ENCODE results near the gene CERS4.

The CERS4 gene

DNA sequence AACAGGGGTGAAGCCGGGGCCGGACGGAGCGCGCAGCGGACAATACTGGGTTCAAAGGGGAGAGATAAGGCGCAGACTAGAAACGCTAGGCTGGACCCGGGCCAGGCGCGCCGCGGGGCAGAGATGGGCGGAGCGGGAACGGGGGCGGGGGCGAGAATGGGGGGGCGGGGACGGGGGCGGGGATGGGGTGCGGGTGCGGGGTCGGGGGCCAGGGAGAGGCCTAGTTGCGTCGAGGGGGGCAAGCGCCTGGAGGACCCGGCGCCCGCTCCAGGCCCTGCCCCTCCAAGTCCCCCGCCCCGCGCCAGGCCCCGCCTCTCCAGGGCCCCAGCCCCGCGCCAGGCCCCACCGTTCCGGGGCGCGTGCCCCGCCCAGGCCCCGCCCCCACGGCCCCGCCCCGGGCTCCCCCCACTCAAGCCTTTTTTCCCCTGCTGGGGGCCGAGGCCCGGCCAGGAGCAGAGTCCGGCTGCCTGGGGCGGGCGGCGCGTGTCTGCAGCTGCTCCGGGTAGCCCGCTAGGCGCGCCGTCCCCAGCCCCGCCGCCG, at the start of gene CERS4:
CERS4 (plus strand) TSS at position 449 of the 540 bp plus-strand sequence. CDS start 41,707 bp downstream, outside the sequence.
- in situ Hi-C loops (cut with HindIII; ENCODE audit: low sequenced_read_pairs) = no loop called here
- no peak for DNase-seq (ENCODE audit: low read depth, low spot score)

DNA sequence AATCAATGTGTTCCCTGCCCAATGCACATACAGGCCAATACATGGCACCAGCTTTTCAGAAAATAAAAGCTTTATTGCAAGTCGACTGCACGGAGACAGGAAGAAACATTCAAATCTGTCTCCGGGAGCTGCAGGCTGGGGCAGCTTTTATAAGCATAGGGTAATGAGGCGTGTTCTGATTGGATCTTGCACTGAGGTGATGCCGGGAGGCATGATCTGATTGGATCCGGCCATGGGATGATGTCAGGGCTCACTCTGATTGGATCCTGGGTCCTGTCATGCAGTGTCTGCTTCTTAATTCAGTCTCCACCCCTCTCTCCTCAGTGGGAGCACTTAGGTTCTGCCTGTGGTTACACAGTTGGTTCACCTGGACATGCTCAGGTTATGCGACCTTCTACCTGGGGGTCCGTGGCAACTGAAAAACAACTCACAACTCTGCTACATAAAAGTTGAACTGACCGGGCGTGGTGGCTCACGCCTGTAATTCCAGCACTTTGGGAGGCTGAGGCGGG, 48.0 kb upstream of the CERS4 start:
- no peak overlapping the region for H3K4me3 ChIP-seq (ENCODE audit: low read depth, low read length)
- no peak for DNase-seq (ENCODE audit: low read depth, low spot score)
- TF ChIP-seq, protein P1, sequence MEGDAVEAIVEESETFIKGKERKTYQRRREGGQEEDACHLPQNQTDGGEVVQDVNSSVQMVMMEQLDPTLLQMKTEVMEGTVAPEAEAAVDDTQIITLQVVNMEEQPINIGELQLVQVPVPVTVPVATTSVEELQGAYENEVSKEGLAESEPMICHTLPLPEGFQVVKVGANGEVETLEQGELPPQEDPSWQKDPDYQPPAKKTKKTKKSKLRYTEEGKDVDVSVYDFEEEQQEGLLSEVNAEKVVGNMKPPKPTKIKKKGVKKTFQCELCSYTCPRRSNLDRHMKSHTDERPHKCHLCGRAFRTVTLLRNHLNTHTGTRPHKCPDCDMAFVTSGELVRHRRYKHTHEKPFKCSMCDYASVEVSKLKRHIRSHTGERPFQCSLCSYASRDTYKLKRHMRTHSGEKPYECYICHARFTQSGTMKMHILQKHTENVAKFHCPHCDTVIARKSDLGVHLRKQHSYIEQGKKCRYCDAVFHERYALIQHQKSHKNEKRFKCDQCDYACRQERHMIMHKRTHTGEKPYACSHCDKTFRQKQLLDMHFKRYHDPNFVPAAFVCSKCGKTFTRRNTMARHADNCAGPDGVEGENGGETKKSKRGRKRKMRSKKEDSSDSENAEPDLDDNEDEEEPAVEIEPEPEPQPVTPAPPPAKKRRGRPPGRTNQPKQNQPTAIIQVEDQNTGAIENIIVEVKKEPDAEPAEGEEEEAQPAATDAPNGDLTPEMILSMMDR (IDR thresholded peaks at IDR 0.05; ENCODE audit: low read depth, low read length) = no peak
- in situ Hi-C loops (cut with HindIII; ENCODE audit: low sequenced_read_pairs) = no loop called here

More for the DNA sequence above, at the start of gene CERS4:
- peak within 1 kb of the TSS; percentile 33 for H3K4me3 ChIP-seq (ENCODE audit: low read depth, low read length)
- TF ChIP-seq, protein P1 (IDR thresholded peaks at IDR 0.05; ENCODE audit: low read depth, low read length) = no peak

DNA sequence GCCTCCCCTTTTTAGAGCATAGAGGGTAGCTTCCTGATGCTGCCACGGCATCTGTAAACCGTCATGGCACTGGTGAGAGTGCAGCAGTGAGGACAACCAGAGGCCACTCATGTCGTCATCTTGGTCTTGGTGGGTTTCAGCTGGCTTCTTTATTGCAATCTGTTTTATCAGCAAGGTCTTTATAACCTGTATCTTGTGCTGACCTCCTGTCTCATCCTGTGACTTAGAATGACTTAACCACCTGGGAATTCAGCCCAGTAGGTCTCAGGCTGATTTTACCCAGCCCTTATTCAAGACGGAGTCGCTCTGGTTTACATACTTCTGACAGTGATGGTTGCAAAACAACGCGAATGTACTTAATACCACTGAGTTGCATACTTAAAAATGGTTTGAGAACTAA, 45.4 kb upstream of the CERS4 start:
- TF ChIP-seq, protein P1 (IDR thresholded peaks at IDR 0.05; ENCODE audit: low read depth, low read length) = no peak
- in situ Hi-C loops (cut with HindIII; ENCODE audit: low sequenced_read_pairs) = no loop called here
- no peak overlapping the region for H3K4me3 ChIP-seq (ENCODE audit: low read depth, low read length)
- no peak for DNase-seq (ENCODE audit: low read depth, low spot score)

GRCh38 chr19:8167985-8168384, 41.2 kb upstream of the CERS4 start:
- TF ChIP-seq, protein P1 (IDR thresholded peaks at IDR 0.05; ENCODE audit: low read depth, low read length) = no peak
- in situ Hi-C loops (cut with HindIII; ENCODE audit: low sequenced_read_pairs) = no loop called here

GRCh38 chr19:8168537-8168936, 40.6 kb upstream of the CERS4 start:
- TF ChIP-seq, protein P1 (IDR thresholded peaks at IDR 0.05; ENCODE audit: low read depth, low read length) = no peak
- in situ Hi-C loops (cut with HindIII; ENCODE audit: low sequenced_read_pairs) = no loop called here
- DNase-seq (ENCODE audit: low read depth, low spot score) = no peak
- H3K4me3 ChIP-seq (ENCODE audit: low read depth, low read length) = no peak overlapping the region

More at GRCh38 chr19:8167985-8168384, 41.2 kb upstream of the CERS4 start:
- no peak for DNase-seq (ENCODE audit: low read depth, low spot score)
- no peak overlapping the region for H3K4me3 ChIP-seq (ENCODE audit: low read depth, low read length)

DNA sequence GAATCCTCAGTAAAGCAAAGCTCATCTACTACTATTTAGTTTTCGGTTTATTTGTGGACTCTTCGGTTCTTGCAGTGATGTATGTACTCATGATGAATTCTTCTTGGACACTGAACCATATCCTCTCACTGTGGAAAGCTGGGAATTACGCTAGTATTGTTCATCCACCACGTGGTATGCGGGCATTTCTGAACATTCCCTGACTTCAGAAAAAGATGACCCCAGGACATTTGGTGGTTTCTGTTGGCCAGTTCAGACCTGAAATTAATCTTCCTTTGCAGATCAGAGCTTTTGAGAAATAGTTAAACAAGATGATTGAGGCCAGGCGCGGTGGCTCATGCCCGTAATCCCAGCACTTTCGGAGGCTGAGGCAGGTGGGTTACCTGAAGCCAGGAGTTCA, 34.5 kb upstream of the CERS4 start:
- no peak overlapping the region for H3K4me3 ChIP-seq (ENCODE audit: low read depth, low read length)
- in situ Hi-C loops (cut with HindIII; ENCODE audit: low sequenced_read_pairs) = no loop called here
- no peak for DNase-seq (ENCODE audit: low read depth, low spot score)
- TF ChIP-seq, protein P1 (IDR thresholded peaks at IDR 0.05; ENCODE audit: low read depth, low read length) = no peak

Measured in astrocyte of the spinal cord (primary cell).